GM19468 (cell line): ENCODE data around the gene ZC3H7A.
"Not testable (repeated sequence)": the region's sequence is repeated elsewhere in the genome, so short reads cannot be mapped to it uniquely, and the experiment has no call there.

Source experiments
- ATAC-seq: cut with Tn5 transposase; IDR thresholded peaks from one replicate; pipeline ENCODE4 v1.9.1; 2021; ENCODE audit warnings: mild to moderate bottlenecking, moderate library complexity, moderate number of reproducible peaks; ENCODE audit not compliant: unreplicated experiment; ENCODE audit errors: extremely low read depth

Gene ZC3H7A

GRCh38 chr16:11797166-11797956 lies at the start of gene ZC3H7A:
Gene ZC3H7A (minus strand): TSS chr16:11797258. CDS start chr16:11782354, 14,904 bp downstream.
- peak; percentile 56 for ATAC-seq

- no peak for ATAC-seq
These were observed 47.4 kb upstream of the ZC3H7A start for GRCh38 chr16:11844499-11844898.

- ATAC-seq = no peak
These were observed 46.8 kb upstream of the ZC3H7A start for GRCh38 chr16:11843861-11844260.

DNA sequence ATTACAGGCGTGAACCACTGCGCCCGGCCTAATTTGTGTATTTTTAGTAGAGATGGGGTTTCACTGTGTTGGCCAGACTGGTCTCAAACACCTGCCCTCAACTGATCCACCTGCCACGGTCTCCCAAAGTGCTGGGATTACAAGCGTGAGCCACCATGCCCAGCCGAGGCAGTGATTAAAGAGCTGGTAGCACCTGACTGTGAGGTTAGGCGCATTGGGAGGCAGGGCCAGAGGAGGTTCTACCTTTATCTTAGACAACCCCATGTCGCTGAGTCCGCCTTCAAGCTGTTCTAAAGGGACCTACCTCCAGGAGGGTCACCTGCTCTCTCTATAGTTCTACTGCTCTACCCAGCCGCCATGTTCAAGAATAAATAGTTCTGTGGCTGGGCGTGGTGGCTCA lies 46.1 kb upstream of the ZC3H7A start:
- no peak for ATAC-seq

- no peak for ATAC-seq
These were observed 44.0 kb upstream of the ZC3H7A start for GRCh38 chr16:11841026-11841425.

GRCh38 chr16:11836650-11837244 lies 39.7 kb upstream of the ZC3H7A start:
- no peak for ATAC-seq

GRCh38 chr16:11835891-11836649 lies 39.0 kb upstream of the ZC3H7A start:
- ATAC-seq = no peak

DNA sequence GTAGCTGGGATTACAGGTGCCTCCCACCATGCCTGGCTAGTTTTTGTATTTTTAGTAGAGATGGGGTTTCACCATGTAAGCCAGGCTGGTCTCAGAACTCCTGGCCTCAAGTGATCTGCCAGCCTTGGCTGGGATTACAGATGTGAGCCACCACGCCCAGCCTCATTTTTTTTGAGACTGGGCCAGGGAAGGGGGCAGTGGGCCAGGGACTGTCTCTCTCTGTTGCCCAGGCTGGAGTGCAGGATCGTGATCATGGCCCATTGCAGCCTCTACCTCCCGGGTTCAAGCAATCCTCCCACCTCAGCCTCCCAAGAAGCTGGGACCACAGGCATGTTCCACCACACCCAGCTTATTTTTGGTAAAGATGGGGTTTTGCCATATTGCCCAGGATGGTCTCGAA lies 38.3 kb upstream of the ZC3H7A start:
- ATAC-seq = no peak

- no peak for ATAC-seq
These were observed 37.1 kb upstream of the ZC3H7A start for GRCh38 chr16:11833951-11834695.

- ATAC-seq = no peak
These were observed 31.6 kb upstream of the ZC3H7A start for GRCh38 chr16:11828696-11829095.

DNA sequence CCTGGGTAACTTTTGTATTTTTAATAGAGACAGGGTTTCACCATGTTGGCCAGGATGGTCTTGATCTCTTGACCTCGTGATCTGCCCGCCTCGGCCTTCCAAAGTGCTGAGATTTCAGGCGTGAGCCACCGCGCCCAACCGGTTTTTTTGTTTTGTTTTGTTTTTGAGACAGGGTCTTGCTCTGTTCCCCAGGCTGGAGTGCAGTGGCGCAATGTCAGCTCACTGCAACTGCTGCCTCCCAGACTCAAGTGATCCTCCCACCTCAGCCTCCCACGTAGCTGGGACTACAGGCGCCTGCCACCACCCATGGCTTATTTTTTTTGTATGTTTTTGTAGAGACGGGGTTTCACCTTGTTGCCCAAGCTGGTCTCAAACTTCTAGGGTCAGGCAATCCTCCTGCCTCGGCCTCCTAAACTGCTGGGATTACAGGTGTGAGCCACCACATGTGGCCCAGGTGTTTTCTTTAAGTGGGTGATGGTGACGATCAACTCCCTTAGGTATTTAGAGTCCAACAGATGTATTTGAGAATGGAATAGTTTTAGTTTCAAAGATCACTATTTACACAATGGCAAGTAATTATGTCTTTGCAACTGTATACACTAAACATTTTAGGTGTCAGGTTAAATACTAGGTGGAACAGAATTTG lies 28.6 kb upstream of the ZC3H7A start:
- not testable (repeated sequence) for ATAC-seq

GRCh38 chr16:11824362-11824761 lies 27.3 kb upstream of the ZC3H7A start:
- no peak for ATAC-seq

- not testable (repeated sequence) for ATAC-seq
These were observed 26.6 kb upstream of the ZC3H7A start for GRCh38 chr16:11823645-11824044.

- ATAC-seq = no peak
These were observed 22.7 kb upstream of the ZC3H7A start for GRCh38 chr16:11819798-11820197.

- ATAC-seq = not testable (repeated sequence)
These were observed 21.9 kb upstream of the ZC3H7A start for GRCh38 chr16:11818970-11819369.

DNA sequence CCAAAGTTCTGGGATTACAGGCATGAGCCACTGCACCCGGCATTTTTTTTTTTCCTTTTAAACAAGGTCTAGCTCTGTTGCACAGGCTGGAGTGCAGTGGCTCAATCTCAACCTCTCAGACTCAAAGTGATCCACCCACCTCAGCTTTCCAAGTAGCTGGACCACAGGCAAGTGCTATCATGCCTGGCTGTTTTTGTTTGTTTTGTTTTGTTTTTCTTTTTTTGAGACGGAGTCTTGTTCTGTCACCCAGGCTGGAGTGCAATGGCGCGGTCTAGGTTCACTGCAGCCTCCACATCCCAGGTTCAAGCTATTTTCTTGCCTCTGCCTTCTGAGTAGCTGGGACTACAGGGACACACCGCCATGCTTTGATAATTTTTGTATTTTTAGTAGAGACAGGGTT lies 19.1 kb upstream of the ZC3H7A start:
- no peak for ATAC-seq

- ATAC-seq = not testable (repeated sequence)
These were observed 17.7 kb upstream of the ZC3H7A start for GRCh38 chr16:11814800-11815199.

DNA sequence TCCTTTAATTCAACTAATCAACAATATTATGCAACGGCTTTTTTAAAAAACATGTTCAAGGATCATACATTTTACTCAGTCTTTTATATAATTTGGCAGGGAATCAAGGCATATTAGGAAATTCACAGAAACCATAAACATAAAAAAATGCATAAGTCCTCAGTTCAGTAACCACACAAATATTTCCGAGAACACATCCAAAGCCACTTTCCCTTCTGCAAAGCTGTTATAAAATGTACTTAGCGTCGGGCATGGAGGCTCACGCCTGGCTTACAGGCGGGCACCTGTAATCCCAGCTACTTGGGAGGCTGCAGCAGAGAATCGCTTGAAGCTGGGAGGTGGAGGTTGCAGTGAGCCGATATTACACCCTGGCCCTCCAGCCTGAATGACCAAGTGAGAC lies 9.7 kb upstream of the ZC3H7A start:
- ATAC-seq = no peak

DNA sequence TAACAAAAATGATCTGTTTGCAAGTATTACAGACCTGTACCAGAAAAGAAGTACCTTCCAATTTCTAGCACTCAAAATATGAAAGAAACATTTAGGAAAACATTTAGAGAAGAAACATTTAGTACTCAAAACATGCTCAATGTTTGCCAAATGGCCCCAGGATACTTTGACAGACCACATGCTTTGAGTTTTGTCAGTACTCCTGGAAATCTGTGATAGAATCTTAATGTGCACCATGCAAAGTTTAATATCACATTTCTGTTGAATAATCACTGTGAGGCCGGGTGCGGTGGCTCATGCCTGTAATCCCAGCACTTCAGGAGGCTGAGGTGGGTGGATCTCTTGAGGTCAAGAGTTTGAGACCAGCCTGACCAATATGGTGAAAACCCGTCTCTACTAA lies 8.5 kb upstream of the ZC3H7A start:
- no peak for ATAC-seq

DNA sequence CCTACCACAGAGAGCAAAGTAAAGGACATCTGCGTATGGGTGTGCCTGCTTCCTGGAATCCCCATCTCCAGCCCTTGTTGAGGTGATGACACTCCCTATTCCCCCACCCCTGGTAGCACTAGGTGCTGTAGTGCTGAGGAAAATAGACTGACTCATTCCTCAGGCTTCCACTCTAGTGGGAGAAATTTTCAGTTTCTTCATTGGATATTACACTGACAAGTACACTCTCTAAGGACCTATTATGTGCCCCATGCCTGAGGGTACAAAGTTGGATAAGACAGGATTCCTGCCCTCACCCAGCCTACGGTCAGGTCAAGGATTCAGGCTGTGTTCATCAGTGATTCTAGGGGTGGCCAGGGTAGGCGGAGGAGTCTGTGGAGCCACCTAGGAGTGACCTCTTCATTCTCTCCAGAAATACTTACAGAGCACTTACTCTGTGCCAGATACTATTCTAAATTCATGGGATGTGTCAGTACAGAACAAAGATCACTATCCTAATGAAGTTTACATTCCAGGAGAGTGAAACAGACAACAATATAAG lies 4.5 kb upstream of the ZC3H7A start:
- no peak for ATAC-seq
